Tibial nerve (tissue), 3 donors: ENCODE results near the gene THRAP3.
"Not testable (repeated sequence)": the region's sequence is repeated elsewhere in the genome, so short reads cannot be mapped to it uniquely, and the experiment has no call there.

ENCODE experiments used
- POLR2A ChIP-seq, 2 donors: fragments of 450-650 bp; IDR thresholded peaks; one replicate each; pipeline ENCODE4 v1.6.1; 2017; ENCODE audit warnings: antibody characterized with exemption in 2 of 2, mild to moderate bottlenecking in 2 of 2, moderate library complexity in 2 of 2
- TF ChIP-seq, protein P1 (sequence below), 5 experiments: fragments of 200-600 bp in 3 of 5; fragments of 450-650 bp in 2 of 5; sonication (generic) in 3 of 5; IDR thresholded peaks; one replicate each; pipeline ENCODE4 v1.5.1; 2016 to 2019; ENCODE audit warnings: antibody characterized with exemption in 5 of 5, mild to moderate bottlenecking in 3 of 5, moderate library complexity in 2 of 5

DNA sequence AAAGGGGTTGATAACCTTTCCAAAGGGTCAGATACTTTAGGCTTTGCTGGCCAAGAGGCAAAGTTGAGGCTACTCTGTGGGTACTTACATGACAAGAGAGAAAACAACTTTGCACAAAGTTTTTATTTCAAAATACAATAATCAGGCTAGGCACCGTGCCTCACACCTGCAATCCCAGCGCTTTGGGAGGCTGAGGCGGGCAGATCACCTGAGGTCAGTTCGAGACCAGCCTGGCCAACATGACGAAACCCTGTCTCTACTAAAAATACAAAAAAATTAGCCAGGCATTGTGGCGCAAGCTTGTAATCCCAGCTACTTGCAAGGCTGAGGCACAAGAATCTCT lies 28.2 kb downstream of the THRAP3 start:
- TF ChIP-seq POLR2A (IDR thresholded peaks at IDR 0.05) = not testable (repeated sequence)
- TF ChIP-seq, protein P1, sequence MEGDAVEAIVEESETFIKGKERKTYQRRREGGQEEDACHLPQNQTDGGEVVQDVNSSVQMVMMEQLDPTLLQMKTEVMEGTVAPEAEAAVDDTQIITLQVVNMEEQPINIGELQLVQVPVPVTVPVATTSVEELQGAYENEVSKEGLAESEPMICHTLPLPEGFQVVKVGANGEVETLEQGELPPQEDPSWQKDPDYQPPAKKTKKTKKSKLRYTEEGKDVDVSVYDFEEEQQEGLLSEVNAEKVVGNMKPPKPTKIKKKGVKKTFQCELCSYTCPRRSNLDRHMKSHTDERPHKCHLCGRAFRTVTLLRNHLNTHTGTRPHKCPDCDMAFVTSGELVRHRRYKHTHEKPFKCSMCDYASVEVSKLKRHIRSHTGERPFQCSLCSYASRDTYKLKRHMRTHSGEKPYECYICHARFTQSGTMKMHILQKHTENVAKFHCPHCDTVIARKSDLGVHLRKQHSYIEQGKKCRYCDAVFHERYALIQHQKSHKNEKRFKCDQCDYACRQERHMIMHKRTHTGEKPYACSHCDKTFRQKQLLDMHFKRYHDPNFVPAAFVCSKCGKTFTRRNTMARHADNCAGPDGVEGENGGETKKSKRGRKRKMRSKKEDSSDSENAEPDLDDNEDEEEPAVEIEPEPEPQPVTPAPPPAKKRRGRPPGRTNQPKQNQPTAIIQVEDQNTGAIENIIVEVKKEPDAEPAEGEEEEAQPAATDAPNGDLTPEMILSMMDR (IDR thresholded peaks at IDR 0.05) = not testable (repeated sequence)
